ENCODE measurements around the gene FOXP1. TPM values are rescaled to one million over a fixed set of nuclear protein-coding genes. Genes with fewer than 3 reads are reported as not detected.

The FOXP1 gene
- polyA plus RNA-seq, 1 experiment = 56.6 TPM

DNA sequence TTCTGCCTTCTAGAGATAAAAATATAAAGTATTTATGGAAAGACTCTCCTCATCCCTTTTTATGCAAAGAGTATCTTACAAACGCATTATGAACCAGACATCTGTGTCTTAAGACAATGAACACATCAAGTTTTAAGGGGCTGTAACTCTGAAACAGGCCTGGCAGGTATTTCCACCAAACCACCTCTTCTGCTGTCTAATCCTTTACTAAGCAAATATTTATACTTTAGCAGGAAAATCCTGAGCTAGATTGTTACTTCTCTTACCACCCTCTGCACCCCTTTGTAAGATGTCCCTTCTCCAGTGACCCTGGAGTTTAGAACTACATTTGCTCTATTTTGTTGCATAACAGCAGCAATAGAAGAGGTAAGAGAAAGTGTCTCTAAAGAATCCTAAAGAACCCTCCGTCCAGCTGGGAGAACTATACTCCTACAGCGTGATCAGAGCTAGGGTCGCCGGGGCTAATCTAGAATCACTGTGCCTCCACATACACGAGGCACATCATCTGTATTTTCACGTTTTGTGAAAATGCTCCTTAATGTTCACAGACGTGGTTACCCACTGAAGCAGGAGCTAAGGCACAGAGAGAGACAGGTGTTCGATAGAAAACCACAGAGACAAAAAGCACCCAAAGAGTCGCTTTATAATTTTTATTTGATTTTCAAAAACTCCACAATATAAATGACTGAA lies 129.6 kb downstream of the FOXP1 start:
- no peaks in the 10 kb centered on the region for H3K27me3 ChIP-seq (ENCODE audit: control insufficient read depth, insufficient read depth, low read length)
- H3K9me3 ChIP-seq (ENCODE audit: control insufficient read depth, insufficient read depth, low read length) = no peaks in the 10 kb centered on the region
- no peak overlapping the region for H3K4me3 ChIP-seq (ENCODE audit: low read depth, low read length)
- ChIA-PET POLR2A (no interaction called here), CTCF (no interaction called here)
- no peak for DNase-seq (ENCODE audit: low read depth, low spot score)
- TF ChIP-seq, protein P1, sequence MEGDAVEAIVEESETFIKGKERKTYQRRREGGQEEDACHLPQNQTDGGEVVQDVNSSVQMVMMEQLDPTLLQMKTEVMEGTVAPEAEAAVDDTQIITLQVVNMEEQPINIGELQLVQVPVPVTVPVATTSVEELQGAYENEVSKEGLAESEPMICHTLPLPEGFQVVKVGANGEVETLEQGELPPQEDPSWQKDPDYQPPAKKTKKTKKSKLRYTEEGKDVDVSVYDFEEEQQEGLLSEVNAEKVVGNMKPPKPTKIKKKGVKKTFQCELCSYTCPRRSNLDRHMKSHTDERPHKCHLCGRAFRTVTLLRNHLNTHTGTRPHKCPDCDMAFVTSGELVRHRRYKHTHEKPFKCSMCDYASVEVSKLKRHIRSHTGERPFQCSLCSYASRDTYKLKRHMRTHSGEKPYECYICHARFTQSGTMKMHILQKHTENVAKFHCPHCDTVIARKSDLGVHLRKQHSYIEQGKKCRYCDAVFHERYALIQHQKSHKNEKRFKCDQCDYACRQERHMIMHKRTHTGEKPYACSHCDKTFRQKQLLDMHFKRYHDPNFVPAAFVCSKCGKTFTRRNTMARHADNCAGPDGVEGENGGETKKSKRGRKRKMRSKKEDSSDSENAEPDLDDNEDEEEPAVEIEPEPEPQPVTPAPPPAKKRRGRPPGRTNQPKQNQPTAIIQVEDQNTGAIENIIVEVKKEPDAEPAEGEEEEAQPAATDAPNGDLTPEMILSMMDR (IDR thresholded peaks at IDR 0.05; ENCODE audit: low read depth, low read length) = no peak
- no peak overlapping the region for H3K27ac ChIP-seq (ENCODE audit: low read depth, low read length)

- H3K4me3 ChIP-seq (ENCODE audit: low read depth, low read length) = no peak overlapping the region
- no peak for DNase-seq (ENCODE audit: low read depth, low spot score)
- TF ChIP-seq, protein P1 (IDR thresholded peaks at IDR 0.05; ENCODE audit: low read depth, low read length) = no peak
- H3K9me3 ChIP-seq (ENCODE audit: control insufficient read depth, insufficient read depth, low read length) = no peaks in the 10 kb centered on the region
- no peaks in the 10 kb centered on the region for H3K27me3 ChIP-seq (ENCODE audit: control insufficient read depth, insufficient read depth, low read length)
- POLR2A ChIA-PET = no interaction called here
- CTCF ChIA-PET = no interaction called here
- H3K27ac ChIP-seq (ENCODE audit: low read depth, low read length) = no peak overlapping the region
These were observed 130.2 kb downstream of the FOXP1 start for GRCh38 chr3:71453319-71453718.

GRCh38 chr3:71451812-71452211 lies 131.7 kb downstream of the FOXP1 start:
- no peak overlapping the region for H3K27ac ChIP-seq (ENCODE audit: low read depth, low read length)
- no peak for DNase-seq (ENCODE audit: low read depth, low spot score)
- ChIA-PET POLR2A (no interaction called here), CTCF (no interaction called here)
- H3K4me3 ChIP-seq (ENCODE audit: low read depth, low read length) = no peak overlapping the region
- H3K9me3 ChIP-seq (ENCODE audit: control insufficient read depth, insufficient read depth, low read length) = no peaks in the 10 kb centered on the region
- no peaks in the 10 kb centered on the region for H3K27me3 ChIP-seq (ENCODE audit: control insufficient read depth, insufficient read depth, low read length)
- TF ChIP-seq, protein P1 (IDR thresholded peaks at IDR 0.05; ENCODE audit: low read depth, low read length) = no peak

DNA sequence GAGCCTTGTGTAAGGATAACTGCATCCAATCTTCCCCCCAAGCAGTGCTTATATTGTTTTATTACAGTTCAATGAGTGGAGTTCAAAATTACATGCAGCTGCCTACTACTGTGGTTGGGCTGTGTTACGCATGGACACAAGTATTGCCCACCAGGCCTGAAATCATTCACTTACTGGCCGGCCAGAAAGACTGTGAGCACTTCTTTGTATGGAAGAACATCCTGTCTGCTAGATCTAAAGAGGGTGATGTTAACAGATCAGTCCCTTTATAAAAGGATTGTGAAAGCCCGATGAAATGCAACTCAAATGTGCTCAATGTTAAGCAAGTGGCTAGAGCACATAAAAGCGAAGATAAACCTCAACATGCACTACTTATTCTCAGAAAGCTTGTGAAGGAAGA lies 132.5 kb downstream of the FOXP1 start:
- Histone ChIP-seq H3K27ac (ENCODE audit: low read depth, low read length) (no peak overlapping the region), H3K4me3 (ENCODE audit: low read depth, low read length) (no peak overlapping the region), H3K27me3 (ENCODE audit: control insufficient read depth, insufficient read depth, low read length) (no peaks in the 10 kb centered on the region), H3K9me3 (ENCODE audit: control insufficient read depth, insufficient read depth, low read length) (no peaks in the 10 kb centered on the region)
- ChIA-PET POLR2A (no interaction called here), CTCF (interaction anchor here (0.6 kb wide), 1 partner anchor 35 kb away, joined by 7 read pairs; no protein-coding TSS in a partner anchor)
- TF ChIP-seq, protein P1 (IDR thresholded peaks at IDR 0.05; ENCODE audit: low read depth, low read length) = no peak
- DNase-seq (ENCODE audit: low read depth, low spot score) = no peak

DNA sequence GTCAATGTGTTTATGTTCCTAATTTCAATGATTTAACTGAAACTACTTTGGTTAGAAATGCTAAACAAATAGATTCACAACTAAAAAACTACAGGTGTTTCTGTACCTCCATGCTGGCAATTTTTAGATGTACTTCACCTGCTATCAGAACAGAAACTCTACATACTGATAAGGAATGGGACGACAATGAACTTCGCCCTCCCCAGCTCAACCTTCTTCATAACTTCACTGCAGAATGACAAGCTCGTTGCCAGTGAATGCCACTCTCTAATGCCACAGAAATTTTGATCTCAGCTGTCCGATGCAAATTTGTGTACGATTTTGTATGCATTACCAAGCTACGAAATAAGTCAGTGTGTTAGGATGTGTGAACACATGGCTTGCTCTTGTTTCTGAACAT lies 133.4 kb downstream of the FOXP1 start:
- CTCF ChIA-PET = no interaction called here

More for the DNA sequence above, 133.4 kb downstream of the FOXP1 start:
- POLR2A ChIA-PET = no interaction called here
- Histone ChIP-seq H3K27me3 (ENCODE audit: control insufficient read depth, insufficient read depth, low read length) (no peaks in the 10 kb centered on the region), H3K9me3 (ENCODE audit: control insufficient read depth, insufficient read depth, low read length) (no peaks in the 10 kb centered on the region), H3K4me3 (ENCODE audit: low read depth, low read length) (no peak overlapping the region), H3K27ac (ENCODE audit: low read depth, low read length) (no peak overlapping the region)
- TF ChIP-seq, protein P1 (IDR thresholded peaks at IDR 0.05; ENCODE audit: low read depth, low read length) = no peak
- no peak for DNase-seq (ENCODE audit: low read depth, low spot score)

Data from AG04450 (cell line).